MM.1S (cell line): ENCODE measurements around the gene B4GALT5.

Experiments
- DNase-seq: peaks from one replicate; pipeline ENCODE4 v3.0.0-alpha.2; 2015
- H2AFZ ChIP-seq: fragments of 300-600 bp; sonication (generic); 2 replicates; pipeline ENCODE4 v1.6.0; 2016; ENCODE audit warnings: antibody characterized with exemption, low read length
- H3F3A ChIP-seq: fragments of 300-600 bp; sonication (generic); 2 replicates; pipeline ENCODE4 v1.6.1; 2016; ENCODE audit warnings: mild to moderate bottlenecking, antibody characterized with exemption, low read length, moderate library complexity, mixed read lengths; ENCODE audit not compliant: insufficient read depth
- H3K27ac ChIP-seq: fragments of 300-600 bp; sonication (generic); 2 replicates; pipeline ENCODE4 v1.5.1; 2016; ENCODE audit warnings: mild to moderate bottlenecking, low read length
- H3K27me3 ChIP-seq: fragments of 300-600 bp; sonication (generic); replicated peaks from 2 replicates; pipeline ENCODE4 v1.6.0; 2016; ENCODE audit warnings: low read length; ENCODE audit not compliant: insufficient read depth
- H3K36me3 ChIP-seq: fragments of 300-600 bp; sonication (generic); replicated peaks from 2 replicates; pipeline ENCODE4 v1.6.1; 2016; ENCODE audit warnings: mild to moderate bottlenecking, low read length, mixed read lengths; ENCODE audit not compliant: insufficient read depth
- H3K4me1 ChIP-seq: fragments of 300-600 bp; sonication (generic); 2 replicates; pipeline ENCODE4 v1.6.1; 2016; ENCODE audit warnings: low read length, mixed read lengths
- H3K4me2 ChIP-seq: fragments of 300-600 bp; sonication (generic); 2 replicates; pipeline ENCODE4 v1.6.0; 2016; ENCODE audit warnings: low read depth, low read length
- H3K4me3 ChIP-seq: fragments of 300-600 bp; sonication (generic); 2 replicates; pipeline ENCODE4 v1.5.1; 2016; ENCODE audit warnings: low read length, mixed read lengths
- H3K79me2 ChIP-seq: fragments of 300-600 bp; sonication (generic); 2 replicates; pipeline ENCODE4 v1.6.1; 2016; ENCODE audit warnings: mixed run types, low read length, mixed read lengths
- H3K9ac ChIP-seq: fragments of 300-600 bp; sonication (generic); 2 replicates; pipeline ENCODE4 v1.6.1; 2016; ENCODE audit warnings: low read length, mixed read lengths
- H3K9me2 ChIP-seq: fragments of 300-600 bp; sonication (generic); replicated peaks from 2 replicates; pipeline ENCODE4 v1.6.1; 2016; ENCODE audit warnings: mild to moderate bottlenecking, low read length, mixed read lengths; ENCODE audit not compliant: insufficient read depth
- H3K9me3 ChIP-seq: fragments of 300-600 bp; sonication (generic); replicated peaks from 2 replicates; pipeline ENCODE4 v1.6.1; 2016; ENCODE audit warnings: mild to moderate bottlenecking, low read length, mixed read lengths; ENCODE audit not compliant: insufficient read depth
- H4K20me1 ChIP-seq: fragments of 300-600 bp; sonication (generic); 2 replicates; pipeline ENCODE4 v1.6.1; 2016; ENCODE audit warnings: mild to moderate bottlenecking, low read length, moderate library complexity, mixed read lengths; ENCODE audit not compliant: insufficient read depth
- EZH2 ChIP-seq: fragments of 300-600 bp; sonication (generic); optimal IDR thresholded peaks from 2 replicates; pipeline ENCODE3; 2017; ENCODE audit warnings: low read depth, mild to moderate bottlenecking, antibody characterized with exemption, low read length, mixed read lengths
- EZH2phosphoT487 ChIP-seq: fragments of 300-600 bp; sonication (generic); IDR thresholded peaks from 2 replicates; pipeline ENCODE4 v1.6.1; 2018; ENCODE audit warnings: antibody characterized with exemption, low read length
- TF ChIP-seq, protein P1 (sequence below): fragments of 300-600 bp; sonication (generic); IDR thresholded peaks from 2 replicates; pipeline ENCODE4 v1.5.1; 2016; ENCODE audit warnings: antibody characterized with exemption, low read length, mixed read lengths

B4GALT5 gene

DNA sequence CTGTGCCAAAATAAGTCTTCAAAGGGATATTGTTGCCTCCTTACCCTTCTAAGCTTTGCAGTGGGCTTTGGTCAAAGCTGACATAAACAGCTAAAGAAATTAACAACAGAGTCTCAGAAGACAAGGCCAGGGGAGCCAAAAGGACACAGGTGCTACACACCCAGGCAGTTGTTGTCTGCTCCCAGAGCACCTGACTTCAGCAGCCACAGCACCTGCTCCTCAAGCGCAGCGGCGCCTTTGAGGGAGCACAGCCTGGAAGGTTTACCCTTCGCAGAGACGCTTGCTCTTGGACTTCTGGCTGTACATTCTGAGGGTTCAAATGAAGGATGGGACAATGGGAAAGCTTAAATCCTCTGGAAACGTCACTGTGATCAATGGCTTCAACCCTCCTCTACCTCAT, 16.6 kb downstream of the B4GALT5 start:
- H2AFZ ChIP-seq = no peak overlapping the region
- no peaks in the 10 kb centered on the region for H3F3A ChIP-seq
- no peak overlapping the region for H3K9ac ChIP-seq
- H3K9me3 ChIP-seq = no peaks in the 10 kb centered on the region
- H3K4me2 ChIP-seq = no peak overlapping the region
- H3K9me2 ChIP-seq = no peaks in the 10 kb centered on the region
- H3K27me3 ChIP-seq = no peaks in the 10 kb centered on the region
- TF ChIP-seq, protein P1, sequence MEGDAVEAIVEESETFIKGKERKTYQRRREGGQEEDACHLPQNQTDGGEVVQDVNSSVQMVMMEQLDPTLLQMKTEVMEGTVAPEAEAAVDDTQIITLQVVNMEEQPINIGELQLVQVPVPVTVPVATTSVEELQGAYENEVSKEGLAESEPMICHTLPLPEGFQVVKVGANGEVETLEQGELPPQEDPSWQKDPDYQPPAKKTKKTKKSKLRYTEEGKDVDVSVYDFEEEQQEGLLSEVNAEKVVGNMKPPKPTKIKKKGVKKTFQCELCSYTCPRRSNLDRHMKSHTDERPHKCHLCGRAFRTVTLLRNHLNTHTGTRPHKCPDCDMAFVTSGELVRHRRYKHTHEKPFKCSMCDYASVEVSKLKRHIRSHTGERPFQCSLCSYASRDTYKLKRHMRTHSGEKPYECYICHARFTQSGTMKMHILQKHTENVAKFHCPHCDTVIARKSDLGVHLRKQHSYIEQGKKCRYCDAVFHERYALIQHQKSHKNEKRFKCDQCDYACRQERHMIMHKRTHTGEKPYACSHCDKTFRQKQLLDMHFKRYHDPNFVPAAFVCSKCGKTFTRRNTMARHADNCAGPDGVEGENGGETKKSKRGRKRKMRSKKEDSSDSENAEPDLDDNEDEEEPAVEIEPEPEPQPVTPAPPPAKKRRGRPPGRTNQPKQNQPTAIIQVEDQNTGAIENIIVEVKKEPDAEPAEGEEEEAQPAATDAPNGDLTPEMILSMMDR = no peak
- no peak overlapping the region for H3K27ac ChIP-seq
- no peak for DNase-seq
- H3K4me3 ChIP-seq = no peak overlapping the region
- H3K79me2 ChIP-seq = peaks cover 99% of the 10 kb centered on the region
- no peaks in the 10 kb centered on the region for H3K36me3 ChIP-seq
- peaks cover 24% of the 10 kb centered on the region for H3K4me1 ChIP-seq
- no peaks in the 10 kb centered on the region; the same call in 1 of the 2 replicates for H4K20me1 ChIP-seq

DNA sequence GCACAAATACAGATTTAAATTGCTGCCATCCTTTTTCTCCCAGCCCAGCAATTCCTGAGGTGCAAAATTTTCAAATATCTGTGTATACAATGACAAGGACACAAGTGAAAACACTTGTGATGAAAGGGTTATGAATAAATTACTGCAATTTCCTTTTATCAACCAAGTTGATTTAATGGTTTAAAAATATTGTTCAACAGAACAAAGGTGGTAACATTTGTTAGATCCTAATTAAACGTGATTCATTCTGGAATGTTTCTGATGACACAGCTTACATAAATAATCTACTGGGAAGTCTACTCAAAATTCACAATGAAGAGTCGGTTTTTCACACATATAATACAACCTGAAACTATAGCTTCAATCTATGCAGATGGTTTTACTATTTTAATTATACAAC, 17.1 kb downstream of the B4GALT5 start:
- H3K9me3 ChIP-seq = no peaks in the 10 kb centered on the region
- H3K4me1 ChIP-seq = peaks cover 24% of the 10 kb centered on the region
- H3K27me3 ChIP-seq = no peaks in the 10 kb centered on the region
- H3K9ac ChIP-seq = no peak overlapping the region
- no peak overlapping the region for H3K4me3 ChIP-seq
- TF ChIP-seq EZH2phosphoT487 = no peak
- no peak for TF ChIP-seq EZH2
- TF ChIP-seq, protein P1 = no peak
- H3K27ac ChIP-seq = no peak overlapping the region
- no peaks in the 10 kb centered on the region; the same call in 1 of the 2 replicates for H4K20me1 ChIP-seq
- no peaks in the 10 kb centered on the region for H3F3A ChIP-seq
- H2AFZ ChIP-seq = no peak overlapping the region
- H3K9me2 ChIP-seq = no peaks in the 10 kb centered on the region
- H3K79me2 ChIP-seq = peaks cover 99% of the 10 kb centered on the region
- H3K4me2 ChIP-seq = no peak overlapping the region
- H3K36me3 ChIP-seq = no peaks in the 10 kb centered on the region
- DNase-seq = no peak

DNA sequence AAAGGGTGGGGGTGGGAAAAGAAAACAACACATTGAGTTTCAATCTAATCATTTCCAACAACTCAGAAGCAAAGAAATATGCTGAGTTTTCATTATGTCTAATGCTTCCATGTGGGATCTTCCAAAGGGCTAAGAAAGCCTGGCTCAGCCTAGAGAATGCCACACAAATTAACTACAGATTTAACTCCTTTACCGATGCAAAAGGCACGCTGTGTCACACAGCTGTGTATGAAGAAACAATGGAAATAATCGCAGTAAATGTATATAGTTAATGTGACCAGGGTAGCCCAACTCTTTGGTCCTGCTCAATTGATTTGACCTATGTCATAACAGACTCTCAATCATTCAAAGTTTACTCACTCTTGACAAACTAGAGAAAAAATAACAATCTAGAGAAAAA, 17.8 kb downstream of the B4GALT5 start:
- Histone ChIP-seq H3K4me3 (no peak overlapping the region), H3K36me3 (no peaks in the 10 kb centered on the region), H3K4me1 (peaks cover 24% of the 10 kb centered on the region), H3F3A (no peaks in the 10 kb centered on the region), H2AFZ (no peak overlapping the region), H3K4me2 (no peak overlapping the region), H3K79me2 (peaks cover 99% of the 10 kb centered on the region), H3K27me3 (no peaks in the 10 kb centered on the region), H3K9me3 (no peaks in the 10 kb centered on the region), H4K20me1 (no peaks in the 10 kb centered on the region; the same call in 1 of the 2 replicates), H3K9ac (no peak overlapping the region), H3K27ac (no peak overlapping the region), H3K9me2 (no peaks in the 10 kb centered on the region)
- no peak for DNase-seq
- no peak for TF ChIP-seq EZH2
- no peak for TF ChIP-seq EZH2phosphoT487
- TF ChIP-seq, protein P1 = no peak
